Mesenchymal stem cell (in vitro differentiated cells and primary cell): ENCODE data around the gene USP17L21.
"Not testable (repeated sequence)": the region's sequence is repeated elsewhere in the genome, so short reads cannot be mapped to it uniquely, and the experiment has no call there.

Source experiments
- DNase-seq: peaks from one replicate; pipeline ENCODE4 v3.0.0-alpha.2; 2013
- H2AFZ ChIP-seq: one replicate; pipeline ENCODE4 v1.6.1; 2013; ENCODE audit warnings: low read depth, mild to moderate bottlenecking, control low read depth, inconsistent platforms, low read length, moderate library complexity
- H2AK5ac ChIP-seq: 2 replicates; pipeline ENCODE4 v1.6.1; 2013; ENCODE audit warnings: low read length, moderate library complexity, mild to moderate bottlenecking, inconsistent platforms; ENCODE audit not compliant: severe bottlenecking
- H2BK120ac ChIP-seq: one replicate; pipeline ENCODE4 v1.6.1; 2013; ENCODE audit warnings: low read depth, mild to moderate bottlenecking, inconsistent platforms, low read length, moderate library complexity
- H2BK12ac ChIP-seq, 2 experiments: one replicate each; pipeline ENCODE4 v1.6.1; 2013; ENCODE audit warnings: inconsistent platforms in 2 of 2, low read length in 2 of 2, mild to moderate bottlenecking in 2 of 2, moderate library complexity in 2 of 2, control low read depth in 1 of 2
- H2BK15ac ChIP-seq: one replicate; pipeline ENCODE4 v1.6.1; 2013; ENCODE audit warnings: mild to moderate bottlenecking, low read depth, inconsistent platforms; ENCODE audit not compliant: poor library complexity, severe bottlenecking
- H2BK5ac ChIP-seq: 2 replicates; pipeline ENCODE4 v1.6.1; 2013; ENCODE audit warnings: low read depth, mild to moderate bottlenecking, low read length, control low read depth, inconsistent platforms; ENCODE audit not compliant: poor library complexity, severe bottlenecking
- H3K14ac ChIP-seq, 2 experiments: one replicate each; pipeline ENCODE4 v1.6.1; 2013; ENCODE audit warnings: inconsistent platforms in 2 of 2, low read length in 2 of 2, control low read depth in 1 of 2, mild to moderate bottlenecking in 1 of 2, moderate library complexity in 1 of 2
- H3K18ac ChIP-seq, 2 experiments: one replicate each; pipeline ENCODE4 v1.6.1; 2013; ENCODE audit warnings: inconsistent platforms in 2 of 2, low read length in 2 of 2, control low read depth in 1 of 2, low read depth in 1 of 2, mild to moderate bottlenecking in 1 of 2
- H3K23ac ChIP-seq, 2 experiments: one replicate each; pipeline ENCODE4 v1.6.1; 2013; ENCODE audit warnings: inconsistent platforms in 2 of 2, low read length in 2 of 2, mild to moderate bottlenecking in 2 of 2, moderate library complexity in 2 of 2, control low read depth in 1 of 2
- H3K27ac ChIP-seq: 2 replicates; pipeline ENCODE4 v1.5.1; 2013; ENCODE audit warnings: mild to moderate bottlenecking, moderate library complexity, low read length, control low read depth, inconsistent platforms; ENCODE audit not compliant: poor library complexity, severe bottlenecking
- H3K27me3 ChIP-seq, 2 experiments: 2 replicates each; pipeline versions ENCODE4 v1.6.1 to v1.7.0; 2013; ENCODE audit warnings: low read length in 2 of 2, mild to moderate bottlenecking in 2 of 2, moderate library complexity in 2 of 2, control low read depth in 1 of 2, inconsistent platforms in 1 of 2; ENCODE audit not compliant: control insufficient read depth in 1 of 2, insufficient read depth in 1 of 2
- H3K36me3 ChIP-seq, 2 experiments: 2 replicates each; pipeline versions ENCODE4 v1.6.1 to v1.7.0; 2013; ENCODE audit warnings: low read length in 2 of 2, control low read depth in 1 of 2, inconsistent platforms in 1 of 2, low read depth in 1 of 2, mild to moderate bottlenecking in 1 of 2; ENCODE audit not compliant: insufficient read depth in 2 of 2, control insufficient read depth in 1 of 2
- H3K4ac ChIP-seq, 2 experiments: one replicate each; pipeline ENCODE4 v1.6.1; 2013; ENCODE audit warnings: inconsistent platforms in 2 of 2, low read length in 2 of 2, mild to moderate bottlenecking in 2 of 2, moderate library complexity in 2 of 2, control low read depth in 1 of 2, low read depth in 1 of 2
- H3K4me1 ChIP-seq: 2 replicates; pipeline ENCODE4 v1.6.1; 2013; ENCODE audit warnings: low read depth, low read length, control low read depth; ENCODE audit not compliant: control insufficient read depth, insufficient read depth
- H3K4me2 ChIP-seq: 2 replicates; pipeline ENCODE4 v1.6.1; 2013; ENCODE audit warnings: low read length, mild to moderate bottlenecking, inconsistent platforms; ENCODE audit not compliant: poor library complexity, severe bottlenecking
- H3K4me3 ChIP-seq, 2 experiments: 2 replicates each; pipeline versions ENCODE4 v1.5.1 to v1.7.0; 2013; ENCODE audit warnings: low read length in 2 of 2, mild to moderate bottlenecking in 2 of 2, control low read depth in 1 of 2, low read depth in 1 of 2; ENCODE audit not compliant: insufficient read depth in 1 of 2
- H3K79me1 ChIP-seq: replicated peaks from 2 replicates; pipeline ENCODE4 v1.6.1; 2013; ENCODE audit warnings: mild to moderate bottlenecking, control low read depth, low read length, inconsistent platforms; ENCODE audit not compliant: poor library complexity, severe bottlenecking
- H3K9ac ChIP-seq: 2 replicates; pipeline ENCODE4 v1.7.0; 2013; ENCODE audit warnings: mild to moderate bottlenecking, low read length, moderate library complexity
- H3K9me3 ChIP-seq: 2 replicates; pipeline ENCODE4 v1.7.0; 2013; ENCODE audit warnings: mild to moderate bottlenecking, low read length; ENCODE audit not compliant: control insufficient read depth
- H4K8ac ChIP-seq: one replicate; pipeline ENCODE4 v1.6.1; 2013; ENCODE audit warnings: inconsistent platforms, mild to moderate bottlenecking, low read length, moderate library complexity
- H4K91ac ChIP-seq: one replicate; pipeline ENCODE4 v1.6.1; 2013; ENCODE audit warnings: mild to moderate bottlenecking, low read length, inconsistent platforms
- WGBS: methylation state at CpG from one replicate; pipeline ENCODE4 v1.1.7; 2013; ENCODE audit warnings: mixed read lengths; 5-methylcytosine and 5-hydroxymethylcytosine counted together

The USP17L21 gene

GRCh38 chr4:9243579-9243978, 19.1 kb upstream of the USP17L21 start, which contains the start of gene USP17L17:
USP17L17 (plus strand) TSS chr4:9243879; CDS start chr4:9243879, 0 bp downstream.
- not testable (repeated sequence) for H2BK5ac ChIP-seq, H3K79me1 ChIP-seq, H3K14ac ChIP-seq, H2BK15ac ChIP-seq, H2AFZ ChIP-seq, H2BK120ac ChIP-seq, H3K18ac ChIP-seq, H3K4ac ChIP-seq, H3K9me3 ChIP-seq, H3K9ac ChIP-seq, H2AK5ac ChIP-seq, H3K4me2 ChIP-seq, H3K4me3 ChIP-seq, H4K8ac ChIP-seq, H3K27ac ChIP-seq, H3K4me1 ChIP-seq, H4K91ac ChIP-seq, H3K27me3 ChIP-seq, H3K36me3 ChIP-seq, DNase-seq, H3K23ac ChIP-seq, H2BK12ac ChIP-seq
- WGBS: no CpG with 5 or more reads among the region's 14 CpGs

DNA sequence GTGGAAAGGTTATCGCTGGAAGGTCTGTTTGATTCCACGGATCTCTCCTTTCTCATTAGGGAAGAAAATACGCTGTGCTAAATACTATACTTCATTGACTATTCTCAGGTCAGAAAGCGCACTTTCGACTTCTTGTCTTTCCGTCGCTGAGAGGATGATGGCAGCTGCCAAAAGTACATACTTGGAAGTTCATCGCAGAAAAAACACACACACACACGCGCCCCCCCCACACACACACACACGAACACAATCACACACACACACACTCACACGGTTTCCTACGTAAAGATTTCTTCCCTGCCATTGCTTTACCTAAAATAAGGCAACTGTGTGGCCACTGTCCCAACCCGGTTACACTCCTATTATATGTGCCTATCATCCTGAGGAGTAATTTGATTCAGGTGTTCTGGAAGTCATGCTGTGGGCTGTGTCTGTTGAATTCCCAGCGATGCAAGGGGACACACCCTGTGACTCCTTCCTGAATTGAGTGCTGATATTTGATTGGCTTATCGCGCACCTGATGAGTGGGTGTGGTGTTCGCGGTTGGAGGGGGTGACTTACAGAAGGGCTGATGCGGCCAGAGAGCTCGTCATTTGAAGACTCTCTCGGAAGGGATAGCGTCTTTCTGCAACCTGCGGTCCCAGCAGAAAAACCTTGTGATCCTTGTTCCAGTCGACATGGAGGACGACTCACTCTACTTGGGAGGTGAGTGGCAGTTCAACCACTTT, 14.6 kb upstream of the USP17L21 start, which contains the start of gene USP17L18:
TSS of gene USP17L18 (plus strand) at position 678 of the 728 bp plus-strand sequence. CDS start at position 678, 0 bp downstream.
- not testable (repeated sequence) for H3K14ac ChIP-seq, H3K9ac ChIP-seq, H2BK5ac ChIP-seq, H3K18ac ChIP-seq, H3K27me3 ChIP-seq, H3K23ac ChIP-seq, H2BK15ac ChIP-seq, H2AK5ac ChIP-seq, H2AFZ ChIP-seq, H2BK12ac ChIP-seq, H4K8ac ChIP-seq, H3K27ac ChIP-seq, H3K4ac ChIP-seq, H2BK120ac ChIP-seq, H3K4me1 ChIP-seq, H3K9me3 ChIP-seq, H3K4me3 ChIP-seq, DNase-seq, H3K79me1 ChIP-seq, H3K4me2 ChIP-seq, H3K36me3 ChIP-seq, H4K91ac ChIP-seq
- 83% methylated on average over 9 of the region's 26 CpGs for WGBS

DNA sequence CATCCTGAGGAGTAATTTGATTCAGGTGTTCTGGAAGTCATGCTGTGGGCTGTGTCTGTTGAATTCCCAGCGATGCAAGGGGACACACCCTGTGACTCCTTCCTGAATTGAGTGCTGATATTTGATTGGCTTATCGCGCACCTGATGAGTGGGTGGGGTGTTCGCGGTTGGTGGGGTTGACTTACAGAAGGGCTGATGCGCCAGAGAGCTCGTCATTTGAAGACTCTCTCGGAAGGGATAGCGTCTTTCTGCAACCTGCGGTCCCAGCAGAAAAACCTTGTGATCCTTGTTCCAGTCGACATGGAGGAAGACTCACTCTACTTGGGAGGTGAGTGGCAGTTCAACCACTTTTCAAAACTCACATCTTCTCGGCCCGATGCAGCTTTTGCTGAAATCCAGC, 9.6 kb upstream of the USP17L21 start, which contains the start of gene USP17L19:
TSS of gene USP17L19 (plus strand) at position 301 of the 400 bp plus-strand sequence. CDS start at position 301, 0 bp downstream.
- H2BK12ac ChIP-seq, H3K23ac ChIP-seq, H2AFZ ChIP-seq, H3K4ac ChIP-seq, H3K9me3 ChIP-seq, H3K36me3 ChIP-seq, H3K27ac ChIP-seq, H3K27me3 ChIP-seq, H3K4me1 ChIP-seq, H3K18ac ChIP-seq, H2AK5ac ChIP-seq, DNase-seq, H4K8ac ChIP-seq, H3K14ac ChIP-seq, H3K9ac ChIP-seq, H3K79me1 ChIP-seq, H3K4me2 ChIP-seq, H3K4me3 ChIP-seq, H2BK15ac ChIP-seq, H4K91ac ChIP-seq, H2BK5ac ChIP-seq, H2BK120ac ChIP-seq: not testable (repeated sequence)
- WGBS: no CpG with 5 or more reads among the region's 13 CpGs

- not testable (repeated sequence) for H3K9ac ChIP-seq, H3K23ac ChIP-seq, H4K8ac ChIP-seq, H2BK12ac ChIP-seq, H4K91ac ChIP-seq, H2BK15ac ChIP-seq, H3K79me1 ChIP-seq, H3K14ac ChIP-seq, H3K36me3 ChIP-seq, H3K4me3 ChIP-seq, H3K18ac ChIP-seq, H2AFZ ChIP-seq, H3K4me2 ChIP-seq, H3K27me3 ChIP-seq, H3K9me3 ChIP-seq, H2AK5ac ChIP-seq, DNase-seq, H3K4me1 ChIP-seq, H2BK5ac ChIP-seq, H2BK120ac ChIP-seq, H3K27ac ChIP-seq, H3K4ac ChIP-seq
- WGBS: no CpG with 5 or more reads among the region's 15 CpGs
Observed at GRCh38 chr4:9257824-9258223, 4.8 kb upstream of the USP17L21 start, which contains the start of gene USP17L20. USP17L20 (plus strand) TSS chr4:9258124; CDS start chr4:9258124, 0 bp downstream.
